ENCODE results near the gene HSD11B1.

HSD11B1 gene

DNA sequence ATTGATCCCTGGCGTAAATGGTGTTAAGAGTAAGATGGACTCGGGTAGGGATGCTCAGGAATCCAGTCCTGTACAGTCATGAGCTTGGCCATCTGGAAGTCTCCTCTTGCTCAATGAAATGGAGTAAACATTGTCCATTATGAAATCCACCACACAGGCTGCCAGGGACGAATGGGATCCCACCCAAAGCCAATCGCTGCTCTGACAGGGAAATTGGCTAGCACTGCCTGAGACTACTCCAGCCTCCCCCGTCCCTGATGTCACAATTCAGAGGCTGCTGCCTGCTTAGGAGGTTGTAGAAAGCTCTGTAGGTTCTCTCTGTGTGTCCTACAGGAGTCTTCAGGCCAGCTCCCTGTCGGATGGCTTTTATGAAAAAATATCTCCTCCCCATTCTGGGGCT is at the start of gene HSD11B1:
Gene HSD11B1 (plus strand): TSS at position 263 of the 400 bp plus-strand sequence. CDS start 97 bp downstream, at position 360.
- DNase-seq: no peak

DNA sequence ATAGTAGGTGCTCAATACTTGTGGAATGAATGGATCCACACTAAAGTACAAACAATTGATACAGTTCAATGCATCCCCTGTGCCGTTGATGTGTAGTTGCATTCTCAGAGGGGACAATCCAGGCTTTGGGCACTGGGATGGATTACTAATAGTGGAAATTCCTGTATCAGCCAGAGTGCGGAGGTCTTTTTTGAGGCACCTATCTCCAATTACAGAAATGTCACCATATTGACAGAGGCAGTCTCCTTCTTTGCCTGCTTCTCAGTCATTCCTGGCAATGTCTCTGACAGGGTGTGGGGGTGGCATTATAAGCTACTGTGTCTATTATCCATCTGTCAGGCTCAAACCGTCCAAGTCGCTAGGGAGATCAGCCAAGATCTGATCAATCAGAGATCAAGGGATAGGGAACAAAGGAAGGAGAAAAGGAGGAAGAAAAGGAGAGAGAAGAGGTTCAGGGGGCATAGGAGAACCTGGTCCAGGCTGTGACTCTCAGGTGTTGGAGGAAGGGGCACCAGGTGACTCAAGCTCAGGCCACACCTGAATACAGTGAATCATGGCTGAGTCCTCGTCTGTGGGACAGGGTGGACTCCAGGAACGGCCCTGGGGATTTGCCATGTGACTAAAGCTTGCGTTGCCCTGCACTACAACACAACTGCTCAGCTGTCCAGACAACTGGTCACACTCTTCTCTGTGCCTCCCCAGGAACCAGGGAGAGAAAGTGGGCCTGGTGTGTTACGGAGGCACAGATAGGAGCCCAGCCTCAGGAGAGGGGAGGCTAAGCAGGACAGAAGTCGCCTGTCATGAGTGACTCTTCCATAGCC is 49.0 kb upstream of the HSD11B1 start:
- DNase-seq: no peak

DNA sequence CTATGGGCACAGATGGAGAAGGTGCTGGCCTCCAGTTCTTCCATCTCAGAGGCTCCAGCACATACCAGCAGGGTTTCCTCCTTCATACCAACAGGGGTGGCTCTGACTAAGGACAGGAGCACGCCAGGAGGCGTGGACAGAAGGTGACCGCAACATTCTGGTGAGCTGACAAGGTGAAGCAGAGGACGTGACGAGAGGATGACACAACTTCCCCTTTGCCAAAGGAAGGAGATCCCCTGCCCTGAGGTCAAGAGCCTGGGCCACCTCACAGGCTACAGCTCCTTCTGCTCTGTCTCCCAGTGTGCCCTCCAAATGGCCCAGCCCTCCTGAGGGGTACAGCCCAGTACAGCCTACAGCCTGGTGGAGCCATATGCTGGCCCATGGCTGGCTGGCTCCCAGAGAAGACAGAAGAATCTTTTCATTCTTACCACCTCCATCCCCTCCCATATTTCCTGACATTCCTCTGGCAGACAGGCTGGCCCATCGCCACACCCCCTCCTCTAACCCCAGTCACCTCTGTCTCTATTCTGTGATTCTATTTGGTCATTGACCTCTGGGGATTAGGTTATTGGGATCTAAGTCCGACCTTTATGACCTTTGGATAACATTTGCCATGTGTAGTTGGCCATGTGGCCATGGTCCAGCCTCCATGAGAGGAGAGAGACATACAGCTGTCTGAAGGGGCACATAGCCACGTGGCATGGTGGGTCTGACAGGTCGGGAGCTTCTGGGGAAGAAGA is 47.3 kb upstream of the HSD11B1 start:
- DNase-seq: no peak

DNA sequence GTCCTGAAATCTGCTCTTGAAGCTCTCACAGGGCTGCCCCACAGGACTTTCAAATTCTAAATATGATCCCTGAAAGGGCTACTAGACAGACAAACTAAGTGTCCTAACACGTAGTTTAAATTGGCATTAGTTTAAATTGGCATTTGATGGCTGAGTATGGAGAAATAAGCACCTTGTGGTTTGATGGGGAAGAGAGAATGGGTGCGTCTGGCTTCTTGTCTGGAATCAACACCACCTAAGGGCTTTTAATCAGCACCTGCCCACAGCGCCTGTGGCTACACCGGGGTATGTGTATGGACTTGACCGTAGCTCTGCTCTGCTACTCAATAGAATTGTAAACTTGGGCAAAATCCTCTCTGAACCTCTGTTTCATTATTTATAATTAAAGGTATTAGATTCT is 46.7 kb upstream of the HSD11B1 start:
- no peak for DNase-seq

DNA sequence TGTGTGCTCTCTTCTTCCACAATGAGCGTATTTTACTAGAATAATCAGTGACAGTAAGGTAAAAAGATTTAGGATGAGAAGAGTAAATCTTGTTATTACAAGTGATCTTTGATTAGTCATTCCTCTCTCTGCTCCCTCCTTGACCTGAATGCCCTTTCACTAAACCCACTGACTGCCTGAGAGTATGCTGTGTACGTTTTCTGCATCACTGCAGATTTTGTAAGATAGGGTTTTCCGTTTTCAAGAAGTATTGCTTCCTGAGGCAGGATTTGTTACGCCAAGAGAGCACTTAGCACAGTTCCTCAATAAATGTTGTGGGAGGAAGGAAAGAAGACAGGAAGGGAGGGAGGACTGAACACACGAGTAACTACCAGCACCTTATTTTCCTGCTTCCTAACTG is 44.7 kb upstream of the HSD11B1 start:
- DNase-seq: no peak

DNA sequence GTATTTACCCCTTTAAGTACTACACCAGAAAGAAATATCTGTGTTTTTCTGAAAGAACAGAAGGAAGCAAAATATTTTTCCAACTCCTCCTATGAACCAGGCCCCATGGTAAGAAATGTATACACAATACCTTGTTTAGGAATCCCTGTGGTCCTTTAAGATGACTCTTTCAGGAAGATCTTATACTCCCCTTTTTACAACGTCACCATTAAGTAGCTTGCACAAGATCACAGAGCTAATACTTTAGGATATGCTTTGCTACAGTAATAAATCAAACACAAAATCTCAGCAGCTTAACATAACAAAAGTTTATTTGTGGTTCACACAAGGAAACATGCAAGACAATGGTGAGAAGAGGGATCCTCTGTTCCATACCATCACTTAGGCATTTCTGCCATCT is 43.6 kb upstream of the HSD11B1 start:
- no peak for DNase-seq

DNA sequence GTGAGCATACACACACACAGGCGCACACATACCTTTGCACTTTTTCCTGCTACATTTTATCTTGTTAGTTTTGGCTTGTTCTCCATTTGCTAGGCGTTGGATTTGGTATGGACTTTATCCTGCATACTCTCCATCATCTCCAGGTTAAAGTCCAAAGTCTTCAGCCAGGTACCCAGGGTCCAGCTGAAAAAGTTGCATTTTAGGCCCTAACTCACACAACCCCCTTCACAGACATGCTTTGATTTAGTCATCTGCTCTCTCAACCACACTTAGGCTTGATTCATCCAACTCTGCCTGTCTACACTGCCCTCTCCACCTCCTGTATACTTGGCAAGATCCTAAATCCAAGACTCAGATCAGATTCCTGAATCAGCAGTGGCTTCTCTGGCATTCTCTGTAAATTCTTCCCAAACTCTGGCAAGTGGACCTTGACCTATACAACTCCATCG is 41.7 kb upstream of the HSD11B1 start:
- no peak for DNase-seq

DNA sequence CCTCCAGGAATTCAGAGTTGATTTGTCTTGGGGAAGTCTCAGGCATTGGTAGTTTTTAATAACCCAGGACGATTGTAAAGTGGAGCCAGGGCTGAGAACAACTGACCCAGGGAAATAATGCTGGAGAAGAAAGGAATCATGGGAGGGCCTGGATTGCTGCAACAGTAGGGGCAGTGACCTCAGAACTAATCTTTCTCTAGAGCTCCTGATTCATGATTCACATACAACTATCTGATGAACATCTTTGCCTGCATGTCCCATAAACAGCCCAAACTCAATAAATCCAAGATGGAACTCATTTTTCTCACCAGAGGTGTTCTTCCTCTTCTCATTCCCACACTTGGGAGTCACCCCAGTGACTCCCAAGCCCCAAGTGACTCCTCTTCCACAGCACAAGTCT is 37.5 kb upstream of the HSD11B1 start:
- DNase-seq: no peak

DNA sequence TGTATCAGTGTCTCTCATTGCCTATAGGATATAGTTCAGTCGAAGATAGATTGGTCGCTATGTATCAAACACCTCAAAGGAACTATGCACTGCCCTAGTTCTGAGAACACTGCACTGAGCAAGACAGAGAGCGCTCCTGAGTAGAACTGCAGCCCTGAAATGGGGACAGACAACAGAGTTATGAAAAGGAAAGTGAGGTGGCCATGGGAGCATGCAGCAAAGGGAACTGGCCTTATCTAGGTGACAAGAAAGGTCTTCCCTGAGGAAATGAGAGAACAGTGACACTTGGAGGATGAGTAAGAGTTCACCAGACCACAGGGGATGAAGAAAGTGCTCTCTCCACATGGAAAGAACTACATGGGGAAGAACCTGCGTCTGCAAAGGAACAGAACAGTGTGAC is 36.9 kb upstream of the HSD11B1 start:
- no peak for DNase-seq

DNA sequence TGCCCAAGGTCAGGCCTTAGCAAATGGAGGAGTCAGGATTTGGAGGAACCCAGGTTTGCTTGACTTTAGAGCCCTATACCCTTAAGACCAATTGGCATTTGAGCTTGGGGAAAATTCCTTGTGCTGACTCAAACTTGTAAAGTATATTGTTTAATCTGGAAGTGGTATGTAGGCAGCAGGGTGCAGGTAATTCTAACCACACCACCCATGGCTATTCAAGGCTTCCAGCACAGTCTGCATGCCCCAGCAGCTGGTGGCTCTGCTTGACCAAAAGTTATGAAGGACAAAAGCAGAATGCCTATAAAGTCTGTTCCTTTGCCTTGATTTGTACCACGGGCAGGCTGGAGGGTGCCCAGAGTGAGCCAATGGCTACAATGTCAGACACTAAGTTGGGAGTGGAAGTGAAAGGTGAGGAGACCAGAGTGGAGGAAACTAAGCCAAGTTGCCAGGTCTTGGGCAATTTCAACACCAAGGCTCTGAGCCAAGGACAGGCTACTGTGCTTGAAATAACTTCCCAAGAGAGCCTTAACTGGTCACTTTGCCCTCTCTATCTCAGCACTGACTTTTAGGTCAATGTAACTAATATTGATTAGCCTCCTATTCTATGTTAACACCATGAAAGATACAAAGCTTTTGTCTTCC is 34.1 kb upstream of the HSD11B1 start:
- DNase-seq: no peak

DNA sequence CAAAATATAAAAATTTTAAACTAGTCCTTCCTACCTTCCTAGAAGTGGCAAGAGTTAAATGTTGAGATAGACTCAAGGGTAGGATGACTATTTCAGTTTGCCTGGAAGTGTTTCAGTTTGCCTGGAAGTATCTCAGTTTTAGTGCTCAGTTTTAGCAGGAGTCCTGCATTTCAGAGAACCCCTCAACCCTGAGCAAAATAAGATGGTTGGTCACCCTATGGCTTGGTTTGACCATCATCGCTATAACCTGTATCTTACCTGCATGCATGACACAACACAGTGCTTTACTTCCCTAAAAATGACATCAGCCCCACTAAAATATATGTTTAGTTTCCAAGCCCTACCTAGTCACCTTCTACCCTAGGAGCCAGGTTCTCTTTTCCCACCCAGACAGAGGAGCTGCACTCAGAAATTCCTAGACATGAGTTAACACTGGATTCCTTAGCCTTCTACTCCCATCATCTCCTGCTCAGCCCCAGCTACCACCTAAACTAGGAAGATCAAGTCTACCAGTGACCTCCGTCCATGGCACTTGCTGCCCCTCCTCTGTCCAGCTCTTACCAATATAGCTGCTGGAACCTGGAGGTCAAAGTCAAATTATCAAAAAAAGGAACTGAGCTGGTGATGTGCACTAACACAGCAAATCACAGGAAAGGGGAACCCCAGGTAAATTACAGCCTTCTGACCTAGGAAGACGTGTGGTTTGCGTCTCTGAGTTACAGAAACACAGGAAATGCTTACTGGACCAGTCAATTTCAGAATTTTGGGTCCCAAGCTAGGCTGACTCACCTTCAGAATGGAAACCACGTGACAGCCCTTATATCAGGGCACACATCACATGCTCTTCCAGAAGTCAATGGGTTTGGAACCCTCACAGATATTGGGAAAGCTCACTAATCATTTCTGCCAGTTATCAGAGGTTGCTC is 31.7 kb upstream of the HSD11B1 start:
- no peak for DNase-seq

DNA sequence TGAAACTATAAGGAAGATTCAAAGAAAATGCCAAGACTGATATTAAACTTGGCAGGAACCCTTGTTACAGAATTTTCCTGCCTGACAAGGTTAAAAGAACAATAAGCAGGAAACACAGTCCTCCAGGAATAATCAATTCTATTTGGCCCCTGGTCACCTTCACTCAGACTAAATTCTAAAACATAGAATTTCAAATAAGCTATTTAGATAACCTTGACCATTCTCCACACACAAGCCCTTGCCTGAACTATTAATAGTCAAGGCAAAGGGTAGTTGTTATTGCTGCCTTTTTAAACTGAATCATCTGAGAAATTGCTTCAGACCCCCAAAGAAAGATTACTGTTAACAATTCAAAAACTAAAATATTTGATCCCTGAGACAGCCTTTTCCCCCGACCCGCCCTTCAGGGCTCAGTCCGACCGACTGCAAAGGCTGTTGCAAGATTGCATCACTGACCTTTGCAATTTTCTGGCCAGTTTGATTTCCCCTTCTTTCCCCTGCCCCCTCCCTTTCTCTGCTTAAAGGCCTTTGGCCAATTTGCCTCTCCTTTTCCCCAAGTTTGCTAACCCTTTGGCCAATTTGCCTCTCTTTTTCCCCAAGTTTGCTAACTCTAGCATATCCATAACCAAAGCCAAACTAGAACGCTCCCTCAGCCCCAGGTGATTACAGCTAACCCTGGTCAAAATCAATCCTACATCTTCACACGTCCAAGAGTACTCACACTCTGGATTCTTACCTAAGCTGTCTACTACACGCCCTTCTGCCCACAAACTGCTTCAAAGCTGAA is 30.8 kb upstream of the HSD11B1 start:
- DNase-seq: no peak

DNA sequence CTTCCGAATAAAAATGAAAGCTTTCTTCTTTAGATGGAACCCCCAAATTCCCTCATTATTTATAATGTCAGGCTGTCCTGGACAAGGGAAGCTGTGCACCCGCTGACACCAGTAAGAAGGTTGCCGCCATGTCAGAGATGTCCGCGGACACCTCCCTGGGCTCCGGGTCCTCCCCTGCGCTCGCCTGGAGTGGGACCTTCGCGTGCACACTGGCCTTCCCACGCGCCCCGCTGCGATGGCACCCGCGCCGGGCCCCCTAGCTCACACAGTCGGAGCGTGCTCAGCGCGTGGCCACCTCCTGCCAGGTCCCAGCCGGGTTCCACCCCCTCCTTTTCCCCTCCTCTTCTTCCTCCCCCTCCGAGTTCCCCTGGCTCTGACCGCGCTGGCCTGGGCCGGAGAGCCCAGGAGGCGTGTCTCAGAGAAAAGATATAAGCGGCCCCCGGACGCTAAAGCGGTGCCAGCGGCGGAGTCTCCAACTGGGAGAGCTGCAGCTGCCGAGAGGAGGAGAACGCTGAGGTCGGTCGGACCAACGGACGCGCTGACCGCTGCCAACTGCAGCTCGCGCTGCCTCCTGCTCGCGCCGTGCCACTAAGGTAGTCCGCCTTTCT is 29.6 kb upstream of the HSD11B1 start, which contains the start of gene G0S2:
Gene G0S2 (plus strand): TSS at position 456 of the 608 bp plus-strand sequence. CDS start 273 bp downstream, outside the sequence.
- DNase-seq: no peak

DNA sequence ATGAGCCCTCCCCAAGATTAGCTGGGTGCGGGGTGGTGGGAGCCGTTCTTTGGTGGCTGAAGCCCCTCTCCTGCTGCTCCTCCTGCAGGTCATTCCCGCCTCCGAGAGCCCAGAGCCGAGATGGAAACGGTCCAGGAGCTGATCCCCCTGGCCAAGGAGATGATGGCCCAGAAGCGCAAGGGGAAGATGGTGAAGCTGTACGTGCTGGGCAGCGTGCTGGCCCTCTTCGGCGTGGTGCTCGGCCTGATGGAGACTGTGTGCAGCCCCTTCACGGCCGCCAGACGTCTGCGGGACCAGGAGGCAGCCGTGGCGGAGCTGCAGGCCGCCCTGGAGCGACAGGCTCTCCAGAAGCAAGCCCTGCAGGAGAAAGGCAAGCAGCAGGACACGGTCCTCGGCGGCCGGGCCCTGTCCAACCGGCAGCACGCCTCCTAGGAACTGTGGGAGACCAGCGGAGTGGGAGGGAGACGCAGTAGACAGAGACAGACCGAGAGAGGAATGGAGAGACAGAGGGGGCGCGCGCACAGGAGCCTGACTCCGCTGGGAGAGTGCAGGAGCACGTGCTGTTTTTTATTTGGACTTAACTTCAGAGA is 29.0 kb upstream of the HSD11B1 start:
- DNase-seq: no peak

DNA sequence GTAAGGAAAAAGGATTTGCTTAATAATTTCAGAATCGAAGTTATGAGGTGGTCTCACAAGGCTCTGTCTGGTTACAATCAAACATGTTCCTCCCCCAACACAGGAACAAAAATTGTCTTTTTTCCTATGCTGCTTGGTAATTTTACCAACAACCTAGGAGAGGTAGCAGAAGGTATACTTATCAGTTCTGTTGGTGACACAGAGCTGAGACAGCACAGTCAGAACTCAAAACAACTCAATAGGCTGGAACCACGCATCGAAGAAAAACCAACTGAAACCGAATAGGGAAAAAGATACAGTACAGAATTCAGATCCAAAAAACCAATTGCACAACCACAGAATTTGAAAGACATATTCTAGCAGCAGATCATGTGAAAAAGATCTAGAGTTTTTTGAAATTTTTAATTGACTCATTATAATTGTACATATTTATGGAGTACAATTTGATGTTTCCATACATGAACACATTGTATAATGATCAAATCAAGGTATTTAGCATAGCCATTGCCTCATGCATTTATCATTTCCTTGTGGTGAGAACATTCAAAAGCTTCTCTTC is 25.6 kb upstream of the HSD11B1 start:
- DNase-seq: no peak

DNA sequence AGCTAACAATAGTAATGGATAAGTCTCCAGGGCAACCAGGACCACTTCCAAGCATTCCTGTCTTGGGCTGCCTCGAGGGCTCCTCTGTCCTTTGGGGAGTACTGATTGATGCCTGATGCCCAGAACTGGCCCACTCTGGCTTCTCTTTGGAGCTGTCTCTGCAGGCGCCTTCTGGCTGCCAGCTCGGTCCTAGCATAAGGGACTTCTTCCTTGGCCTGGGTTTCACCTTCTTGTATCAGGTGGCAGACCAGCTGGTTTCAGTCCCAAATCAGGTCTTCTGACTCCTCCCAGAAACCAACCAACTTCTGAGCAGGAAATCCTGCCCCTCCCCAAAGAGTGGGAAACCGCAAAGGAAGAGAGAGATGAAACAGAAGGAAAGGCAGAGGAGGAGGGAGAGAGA is 18.8 kb upstream of the HSD11B1 start:
- no peak for DNase-seq

DNA sequence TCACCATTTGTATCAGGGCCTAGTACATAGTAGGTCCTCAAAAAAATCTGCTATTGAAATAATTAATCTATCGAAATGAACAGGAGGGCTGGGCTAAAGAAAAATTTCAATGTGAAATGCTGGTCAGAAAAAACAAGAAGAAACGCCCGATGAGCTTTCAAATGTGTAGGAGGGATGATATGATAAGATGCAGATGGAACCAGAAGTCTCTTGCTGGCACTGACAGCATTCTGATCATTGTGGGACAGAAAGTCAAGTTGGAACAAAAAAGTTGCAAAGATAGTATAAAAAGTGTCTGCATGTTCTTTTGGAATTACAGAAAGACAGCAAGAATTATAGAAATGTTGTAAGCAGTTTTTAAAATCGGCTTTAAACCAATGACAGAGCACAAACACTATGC is 18.3 kb upstream of the HSD11B1 start:
- DNase-seq: no peak

DNA sequence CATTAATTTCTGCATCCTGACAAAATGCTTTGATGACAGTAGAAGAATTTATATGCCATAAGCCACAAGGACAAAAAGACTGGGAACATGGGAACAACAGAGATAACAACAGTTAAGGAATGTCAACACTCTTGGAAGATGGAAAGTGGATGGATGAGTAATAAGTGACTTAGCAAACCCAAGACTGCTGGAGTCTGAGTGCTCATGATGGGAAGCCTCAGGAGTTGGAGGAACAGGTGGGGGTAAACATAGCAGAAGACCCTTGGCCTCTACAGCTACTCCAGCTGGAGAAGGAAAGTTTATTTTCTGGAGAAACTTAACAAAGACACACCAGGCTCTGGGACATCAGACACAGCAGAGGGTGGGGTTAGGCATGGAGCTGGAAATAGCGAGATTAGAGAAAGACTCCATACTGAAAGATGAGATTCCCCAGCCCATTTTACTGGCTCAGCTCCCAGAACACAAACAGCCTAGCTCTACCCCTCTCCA is 15.9 kb upstream of the HSD11B1 start:
- DNase-seq: no peak

DNA sequence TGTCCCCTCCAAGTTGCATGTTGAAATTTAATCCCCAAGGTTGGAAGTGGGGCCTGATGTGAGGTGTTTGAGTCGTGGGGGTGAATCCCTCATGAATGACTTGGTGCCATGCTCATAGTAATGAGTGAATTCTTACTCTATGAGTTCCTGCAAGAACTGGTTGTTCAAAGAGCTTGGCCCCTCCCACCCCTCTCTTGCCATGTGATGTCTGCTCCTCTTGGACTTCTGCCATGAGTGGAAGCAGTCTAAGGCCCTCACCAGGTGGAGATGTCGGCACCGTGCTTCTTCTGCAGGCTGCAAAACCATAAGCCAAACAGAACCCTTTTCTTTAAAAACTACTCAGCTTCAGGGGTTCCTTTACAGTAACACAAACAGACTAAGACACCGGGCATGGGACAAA is 15.2 kb upstream of the HSD11B1 start:
- DNase-seq: no peak

DNA sequence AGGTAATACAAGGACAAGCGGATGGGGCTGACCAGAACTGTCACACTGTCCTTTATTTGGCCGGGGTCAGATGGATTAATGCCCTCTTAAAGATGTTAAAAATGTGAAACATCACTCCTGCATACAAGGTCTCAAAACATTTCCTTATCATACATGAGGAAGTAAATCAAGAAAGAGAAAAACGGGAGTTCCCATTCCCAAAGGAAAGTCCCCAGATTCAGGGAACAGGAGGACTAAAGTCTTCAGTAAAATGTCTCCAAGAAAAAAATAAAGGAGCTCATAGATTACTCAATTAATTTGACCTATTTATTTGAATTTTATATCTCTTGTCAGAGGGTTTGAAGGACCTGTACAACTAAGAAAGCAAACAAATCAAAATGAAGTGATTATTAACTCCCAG is 13.4 kb upstream of the HSD11B1 start:
- no peak for DNase-seq
